Effector CD8-positive, alpha-beta T cell (primary cell): ENCODE results near the gene MAEA.
"Not testable (repeated sequence)": the region's sequence is repeated elsewhere in the genome, so short reads cannot be mapped to it uniquely, and the experiment has no call there.

Experiments
- DNase-seq: peaks from one replicate; lab custom pipeline; 2025; lab: John Stamatoyannopoulos, UW

MAEA gene

GRCh38 chr4:1279253-1279652, 10.4 kb upstream of the MAEA start:
- DNase-seq: no peak

- no peak for DNase-seq
These were observed 6.0 kb upstream of the MAEA start for GRCh38 chr4:1283711-1284110.

DNA sequence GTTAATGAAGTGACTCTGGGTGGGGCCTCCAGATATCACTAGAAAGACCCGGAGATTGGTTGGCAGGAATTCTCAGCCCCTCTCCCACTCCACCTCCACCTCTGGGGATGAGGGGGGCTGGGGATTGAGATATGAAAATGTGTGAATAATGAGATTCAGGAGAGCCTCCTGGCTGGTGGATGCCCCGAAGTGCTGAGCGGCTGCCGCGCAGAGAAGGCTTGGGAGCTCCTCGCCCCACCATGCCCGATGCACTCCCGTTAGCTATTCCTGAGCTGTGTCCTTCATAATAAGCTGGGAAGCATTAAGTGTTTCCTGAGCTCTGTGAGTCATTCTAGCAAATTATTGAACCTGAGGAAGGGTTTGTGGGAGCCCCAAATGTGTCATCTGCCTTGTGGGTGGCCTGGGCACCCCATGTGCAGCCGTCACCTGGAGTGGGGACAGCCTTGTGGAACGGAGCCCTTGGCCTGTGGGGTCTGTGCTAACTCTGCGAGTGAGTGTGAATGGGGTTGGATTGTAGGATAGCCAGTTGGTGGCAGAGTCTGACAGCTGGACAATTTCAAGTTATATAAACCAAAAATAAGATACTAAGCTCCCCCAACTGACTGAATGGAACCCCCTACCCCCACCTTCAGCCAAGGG, 4.4 kb upstream of the MAEA start:
- DNase-seq: no peak

DNA sequence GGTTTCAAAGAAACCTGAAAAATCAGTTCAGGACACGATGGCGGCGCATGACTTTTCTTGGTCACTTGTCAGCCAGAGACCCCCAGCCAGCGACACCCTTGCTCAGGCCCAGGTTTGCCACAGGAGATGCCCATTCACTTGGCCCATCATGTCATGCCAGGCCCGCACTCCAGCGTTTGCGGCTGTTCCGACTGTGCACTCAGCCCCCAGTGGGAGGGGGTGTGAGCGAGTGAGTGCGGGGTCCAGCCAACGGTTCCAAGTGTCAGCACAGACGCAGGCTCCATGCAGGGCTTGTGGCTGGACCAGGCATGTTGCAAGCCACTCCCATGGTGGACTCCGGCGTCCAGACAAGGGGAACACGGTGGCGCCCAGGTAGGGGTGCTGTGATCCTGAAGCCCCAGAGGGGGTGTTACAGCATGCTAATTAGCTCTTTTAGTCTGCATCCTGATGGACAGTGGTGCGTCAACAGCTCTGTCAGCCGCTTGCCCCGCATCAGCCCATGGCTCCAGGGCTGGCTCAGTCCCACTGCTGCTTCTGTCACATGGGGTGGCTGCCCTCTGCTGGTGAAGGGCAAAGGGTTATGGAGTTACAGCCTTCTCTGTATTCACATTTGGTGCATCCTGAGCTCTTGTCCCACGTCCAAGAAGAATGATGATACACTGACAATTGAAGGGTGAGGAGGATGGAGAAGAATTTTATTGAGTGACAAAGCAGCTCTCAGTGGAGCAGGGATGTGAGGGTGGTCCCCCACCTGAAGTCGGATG, 3.7 kb upstream of the MAEA start:
- peak; percentile 7 for DNase-seq

DNA sequence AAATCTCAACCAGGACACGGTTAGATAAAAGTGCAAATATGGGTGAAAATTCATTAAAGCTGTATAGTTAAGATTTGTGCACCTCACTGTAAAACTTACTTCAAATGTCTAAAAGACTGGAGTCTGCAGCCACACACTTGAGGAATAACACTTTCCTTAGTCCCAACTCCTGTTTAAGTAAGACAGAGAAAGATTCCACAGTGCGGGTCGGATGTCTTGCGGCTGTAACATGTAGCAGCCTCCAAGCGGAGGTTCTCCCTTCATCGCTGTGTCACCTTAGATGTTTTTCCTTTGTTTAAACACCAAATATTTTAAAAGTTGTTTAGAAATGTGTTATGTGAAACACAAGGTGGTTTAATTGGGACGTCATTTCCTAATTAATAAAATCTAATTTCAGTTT, 905 bp upstream of the MAEA start:
- DNase-seq: no peak

GRCh38 chr4:1290165-1290977, 680 bp downstream of the MAEA start:
- DNase-seq: no peak

DNA sequence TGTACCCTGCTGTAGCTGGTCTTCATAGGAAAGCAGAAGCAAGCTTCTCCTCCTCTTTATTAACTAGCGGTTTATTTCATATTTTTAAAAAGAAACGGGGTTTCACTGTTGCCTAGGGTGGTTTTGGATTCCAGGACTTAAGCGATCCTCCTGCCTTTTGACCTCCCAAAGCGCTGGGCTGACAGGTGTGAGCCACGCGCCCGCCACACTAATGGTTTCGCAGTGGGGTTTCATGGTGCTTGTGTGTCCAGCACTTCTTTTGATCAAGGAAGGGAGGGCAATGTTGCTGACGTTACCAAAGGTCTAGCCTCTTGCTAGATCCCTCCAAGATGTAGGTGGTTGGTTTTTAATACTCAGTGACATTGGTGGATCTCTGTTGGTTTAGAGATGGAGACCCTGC, 1.4 kb downstream of the MAEA start:
- DNase-seq: no peak

DNA sequence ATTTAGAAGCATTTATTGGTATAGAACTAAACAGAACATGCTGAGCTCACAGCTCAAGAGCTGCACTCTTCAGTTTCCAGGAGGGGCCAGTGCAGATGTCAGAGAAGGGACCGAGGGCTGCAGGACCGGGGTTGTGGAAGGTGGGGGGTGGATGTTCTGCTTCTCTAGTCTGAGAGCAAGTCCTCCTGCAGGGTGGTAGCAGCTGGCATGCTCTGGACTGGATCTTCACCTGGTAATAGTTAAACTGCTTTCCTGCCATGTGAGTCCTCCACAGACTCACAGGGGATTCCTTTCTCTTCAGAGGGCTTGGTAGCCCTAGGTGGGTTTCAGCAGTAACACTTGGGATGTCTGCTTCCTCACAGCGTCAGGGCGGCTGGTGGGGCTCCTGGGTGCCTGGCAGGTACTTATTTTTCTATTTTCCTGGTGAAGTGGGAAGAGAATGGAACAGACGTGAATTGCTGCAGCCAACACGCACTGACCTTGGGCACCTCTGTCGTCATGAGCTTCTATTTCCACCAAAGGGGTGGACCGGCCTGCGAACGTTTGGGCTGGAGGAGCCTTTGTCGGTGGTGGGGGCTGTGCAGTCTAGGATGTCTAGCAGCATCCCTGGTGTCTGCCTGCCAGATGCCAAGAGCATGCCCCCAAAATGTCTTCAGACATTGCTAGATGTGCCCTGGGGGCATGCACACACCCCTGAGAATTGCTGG, 2.5 kb downstream of the MAEA start:
- DNase-seq: no peak

DNA sequence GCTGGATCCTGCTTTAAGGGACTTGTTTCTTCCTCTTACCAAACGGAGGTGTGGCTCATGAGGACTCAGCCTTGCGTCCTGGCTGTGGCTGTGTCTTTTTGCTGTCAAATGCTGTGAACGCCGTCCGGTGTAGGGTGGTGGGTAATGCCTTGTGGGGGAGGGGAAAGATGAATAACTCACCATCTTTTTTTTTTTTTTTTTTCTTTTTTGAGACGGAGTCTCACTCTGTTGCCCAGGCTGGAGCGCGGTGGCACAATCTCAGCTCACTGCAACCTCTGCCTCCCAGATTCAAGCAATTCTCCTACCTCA, 3.0 kb downstream of the MAEA start:
- DNase-seq: not testable (repeated sequence)

DNA sequence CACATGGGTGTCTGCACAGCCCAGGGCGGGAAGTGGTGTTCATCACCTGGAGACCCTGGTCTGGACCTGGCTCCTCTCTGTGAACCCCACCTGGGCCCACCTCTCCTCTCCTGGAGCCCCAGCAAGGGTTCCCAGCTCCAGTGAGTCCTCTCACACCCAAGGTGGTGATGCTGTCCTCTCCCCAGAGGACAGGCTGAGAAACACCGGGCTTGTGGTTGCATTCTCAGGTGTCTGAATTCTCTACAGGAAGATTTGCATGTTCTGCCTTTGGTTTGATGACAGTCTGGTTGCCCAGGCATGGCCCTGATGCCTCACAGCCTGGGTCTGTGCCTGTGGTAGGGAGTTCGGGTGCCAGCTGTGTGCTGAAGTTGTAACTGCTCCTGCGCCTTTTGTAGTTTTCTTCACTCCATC, 3.8 kb downstream of the MAEA start:
- DNase-seq: no peak

DNA sequence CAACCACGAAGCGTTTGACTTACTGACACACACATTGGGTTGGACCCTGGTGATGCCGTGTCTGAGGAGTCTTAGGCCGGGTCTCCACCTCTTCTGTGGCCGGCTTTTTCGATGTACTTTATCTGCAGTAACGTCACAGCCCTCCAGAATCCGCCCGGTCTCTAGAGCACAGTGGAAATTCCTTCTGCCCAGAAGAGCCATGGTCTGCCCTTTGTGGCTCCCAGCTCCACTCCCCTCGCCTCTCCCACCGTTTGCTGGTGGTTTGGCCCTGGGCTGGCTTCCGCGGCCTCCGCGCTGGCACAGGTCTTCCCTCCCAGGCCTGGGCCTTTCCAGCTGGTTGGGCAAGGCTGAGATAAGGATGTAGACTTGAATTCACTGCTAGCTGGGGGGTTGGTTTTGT, 4.3 kb downstream of the MAEA start:
- DNase-seq: no peak

GRCh38 chr4:1294424-1294823, 4.7 kb downstream of the MAEA start:
- DNase-seq: no peak

GRCh38 chr4:1294891-1295290, 5.2 kb downstream of the MAEA start:
- DNase-seq: no peak

GRCh38 chr4:1295405-1296055, 5.8 kb downstream of the MAEA start:
- no peak for DNase-seq

DNA sequence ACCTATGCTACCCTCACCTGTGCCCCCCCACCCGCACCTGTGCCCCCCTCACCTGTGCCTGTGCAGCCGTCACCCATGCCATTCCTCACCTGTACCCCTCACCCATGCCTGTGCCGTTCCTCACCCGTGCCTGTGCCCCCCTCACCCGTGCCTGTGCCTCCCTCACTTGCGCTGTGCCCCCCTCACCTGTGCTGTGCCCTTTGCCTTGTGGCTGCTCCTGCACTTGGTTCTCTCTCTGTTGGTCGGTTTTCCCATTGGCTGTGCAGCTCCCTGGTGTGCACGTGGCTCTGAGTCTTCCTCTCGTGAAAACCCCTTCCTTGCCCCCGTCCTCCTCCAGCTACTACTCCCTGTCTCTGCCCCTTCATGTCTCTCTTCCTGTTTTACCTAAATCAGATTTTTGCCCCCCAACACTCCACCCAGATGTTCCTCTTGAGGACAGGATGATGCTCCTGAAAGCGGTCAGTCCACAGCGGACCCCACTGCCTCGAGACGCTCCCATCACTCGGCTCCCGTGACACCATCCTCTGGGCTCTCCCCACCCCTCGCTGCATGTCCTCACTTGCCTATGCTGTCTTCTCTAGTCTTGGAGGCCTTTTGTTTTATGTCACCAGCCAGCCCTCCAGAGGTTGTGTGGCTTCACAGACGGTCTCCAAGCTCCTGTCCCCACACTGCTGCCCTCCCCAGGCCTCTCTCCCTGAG, 6.8 kb downstream of the MAEA start:
- no peak for DNase-seq

DNA sequence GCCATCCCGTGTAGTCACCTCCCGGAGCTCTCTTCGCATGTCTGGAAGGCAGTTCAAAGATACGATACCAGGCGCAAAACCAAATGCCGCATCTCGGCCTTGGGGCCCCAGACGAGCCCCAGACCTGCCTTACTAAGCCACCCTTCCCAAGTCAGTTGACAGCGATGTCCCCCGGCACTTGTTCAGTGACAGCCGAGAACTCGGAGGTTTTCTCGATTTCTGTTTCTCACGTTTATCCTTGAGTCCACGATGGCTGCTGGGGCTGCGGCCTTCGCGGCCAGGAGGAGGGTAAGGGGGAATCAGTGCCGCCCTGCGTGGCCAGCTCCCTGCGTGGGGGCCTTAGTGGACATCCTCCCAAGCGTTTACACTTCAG, 7.3 kb downstream of the MAEA start:
- no peak for DNase-seq

- no peak for DNase-seq
These were observed 8.0 kb downstream of the MAEA start for GRCh38 chr4:1297456-1298325.

GRCh38 chr4:1298461-1298860, 8.8 kb downstream of the MAEA start:
- DNase-seq: no peak

- DNase-seq: no peak
These were observed 9.7 kb downstream of the MAEA start for GRCh38 chr4:1299301-1299860.
